ENCODE data around the gene UBXN10.
"Not testable (repeated sequence)": the region's sequence is repeated elsewhere in the genome, so short reads cannot be mapped to it uniquely, and the experiment has no call there.

The UBXN10 gene

DNA sequence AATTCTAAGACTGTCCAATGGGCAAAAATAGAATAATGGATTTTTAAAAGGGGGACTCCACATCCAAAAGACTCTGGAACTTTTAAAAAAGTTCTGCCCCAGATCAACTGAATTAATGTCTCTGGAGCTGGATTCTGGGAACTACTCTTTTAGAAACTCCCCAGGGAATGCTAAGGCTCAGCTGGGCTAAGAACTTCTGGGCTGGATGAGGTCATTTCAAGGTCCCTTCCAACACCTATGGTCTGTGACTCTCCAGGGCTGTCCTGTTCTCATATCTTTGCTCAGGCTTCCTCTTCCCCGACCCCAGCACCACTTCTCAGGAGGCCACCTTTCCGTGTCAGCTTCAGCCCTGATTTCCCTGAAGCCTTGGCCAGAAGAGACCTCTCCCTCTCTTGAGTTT lies 13.9 kb downstream of the UBXN10 start:
- H3K36me3 Mint-ChIP-seq, result no peaks in the 10 kb centered on the region
- peaks cover 2% of the 10 kb centered on the region for H3K27me3 Mint-ChIP-seq
- H3K4me1 Mint-ChIP-seq, result peaks cover 3% of the 10 kb centered on the region
- no peaks in the 10 kb centered on the region for H3K9me3 Mint-ChIP-seq
- no peak overlapping the region for H3K27ac Mint-ChIP-seq
- no peak overlapping the region for H3K4me3 Mint-ChIP-seq

DNA sequence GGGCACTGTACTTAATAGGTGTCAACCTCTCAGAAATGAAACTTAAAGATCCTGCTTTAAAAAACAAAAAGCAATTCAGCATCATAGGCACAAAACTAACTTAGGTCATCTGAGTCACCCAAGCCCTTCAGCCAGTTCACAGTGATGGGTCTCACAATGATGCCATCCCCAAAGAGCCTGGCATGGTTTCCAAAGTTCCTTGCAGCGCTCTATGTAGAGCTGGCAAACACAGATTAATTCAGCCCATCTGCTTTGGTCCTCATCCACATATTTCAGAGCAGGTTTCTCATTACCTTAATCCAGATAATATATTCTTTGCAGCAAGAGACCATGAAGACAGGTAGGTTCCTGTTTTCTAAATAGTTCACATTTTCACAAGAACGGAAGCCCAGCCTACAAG lies 15.1 kb downstream of the UBXN10 start:
- Mint-ChIP-seq H3K27ac (no peak overlapping the region), H3K27me3 (no peaks in the 10 kb centered on the region), H3K4me3 (no peak overlapping the region), H3K4me1 (no peaks in the 10 kb centered on the region), H3K36me3 (no peaks in the 10 kb centered on the region), H3K9me3 (no peaks in the 10 kb centered on the region)

- Mint-ChIP-seq H3K4me1 (no peaks in the 10 kb centered on the region), H3K4me3 (no peak overlapping the region), H3K36me3 (no peaks in the 10 kb centered on the region), H3K9me3 (no peaks in the 10 kb centered on the region), H3K27me3 (no peaks in the 10 kb centered on the region), H3K27ac (no peak overlapping the region)
Observed at GRCh38 chr1:20202166-20202565, 16.3 kb downstream of the UBXN10 start.

- Mint-ChIP-seq H3K4me3 (no peak overlapping the region), H3K27me3 (peaks cover 5% of the 10 kb centered on the region), H3K4me1 (peaks cover 2% of the 10 kb centered on the region), H3K9me3 (no peaks in the 10 kb centered on the region), H3K27ac (no peak overlapping the region), H3K36me3 (no peaks in the 10 kb centered on the region)
Observed at GRCh38 chr1:20207546-20207945, 21.6 kb downstream of the UBXN10 start.

GRCh38 chr1:20209471-20209870 lies 23.6 kb downstream of the UBXN10 start:
- H3K4me1 Mint-ChIP-seq, result peaks cover 8% of the 10 kb centered on the region
- peaks cover 9% of the 10 kb centered on the region for H3K27me3 Mint-ChIP-seq
- H3K36me3 Mint-ChIP-seq, result no peaks in the 10 kb centered on the region

GRCh38 chr1:20210736-20211460 lies 25.0 kb downstream of the UBXN10 start:
- H3K36me3 Mint-ChIP-seq, result no peaks in the 10 kb centered on the region
- no peak overlapping the region for H3K4me3 Mint-ChIP-seq
- H3K27me3 Mint-ChIP-seq, result peaks cover 12% of the 10 kb centered on the region
- no peak overlapping the region for H3K27ac Mint-ChIP-seq
- H3K4me1 Mint-ChIP-seq, result peaks cover 8% of the 10 kb centered on the region
- no peaks in the 10 kb centered on the region for H3K9me3 Mint-ChIP-seq

More at GRCh38 chr1:20209471-20209870, 23.6 kb downstream of the UBXN10 start:
- no peak overlapping the region for H3K4me3 Mint-ChIP-seq
- no peak overlapping the region for H3K27ac Mint-ChIP-seq
- H3K9me3 Mint-ChIP-seq, result no peaks in the 10 kb centered on the region

DNA sequence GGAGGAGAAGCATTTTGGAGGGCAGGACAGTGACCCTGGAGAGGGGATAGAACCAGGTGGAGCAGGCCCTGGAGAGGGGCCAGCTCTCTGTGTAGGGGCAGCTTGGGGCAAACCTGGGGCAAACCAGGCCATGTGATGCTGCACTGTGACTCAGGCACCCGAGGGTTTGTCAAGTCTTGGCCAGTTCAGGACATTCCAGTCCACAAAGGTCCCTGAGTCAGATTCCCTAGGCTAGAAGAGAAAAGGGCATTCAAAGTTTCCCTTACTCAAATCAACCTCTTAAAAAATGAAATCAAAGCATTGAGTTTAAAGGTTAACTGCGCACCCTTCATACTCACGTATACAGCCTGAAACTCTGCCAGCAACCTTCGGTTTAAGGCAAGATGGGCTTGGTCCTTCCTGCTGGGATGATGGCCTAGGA lies 25.6 kb downstream of the UBXN10 start:
- Mint-ChIP-seq H3K27ac (no peak overlapping the region), H3K27me3 (peaks cover 13% of the 10 kb centered on the region), H3K36me3 (no peaks in the 10 kb centered on the region), H3K9me3 (no peaks in the 10 kb centered on the region), H3K4me1 (peaks cover 8% of the 10 kb centered on the region), H3K4me3 (no peak overlapping the region)

DNA sequence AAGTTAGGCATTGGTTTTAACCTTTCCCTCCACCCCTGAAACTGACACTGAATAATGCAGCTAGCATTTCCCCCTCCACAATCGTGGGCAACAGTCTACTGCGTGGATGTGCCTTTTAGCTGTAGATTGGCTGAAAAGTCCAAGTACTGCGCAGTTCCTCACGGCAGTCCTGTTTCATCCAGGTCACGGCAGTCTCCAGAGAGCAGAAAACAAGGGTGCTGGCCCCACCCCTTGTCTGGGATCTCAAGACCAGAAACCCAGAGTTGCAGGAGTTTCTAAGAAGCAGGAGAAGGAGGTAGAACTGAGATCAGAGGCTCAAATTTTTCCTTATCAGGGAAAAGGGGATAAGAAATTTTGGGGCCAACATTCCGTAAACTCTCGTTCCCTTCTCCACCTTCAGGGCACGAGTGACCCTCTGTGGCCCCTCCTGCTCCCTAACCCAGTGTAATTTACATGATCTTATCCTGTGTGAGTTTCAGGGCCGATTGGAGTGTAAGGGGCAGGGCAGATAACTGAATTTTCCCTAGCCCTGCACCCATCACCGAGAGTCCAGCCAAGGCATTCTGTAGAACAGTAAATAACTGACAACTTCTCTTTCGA lies 26.3 kb downstream of the UBXN10 start:
- H3K9me3 Mint-ChIP-seq, result no peaks in the 10 kb centered on the region
- peaks cover 8% of the 10 kb centered on the region for H3K4me1 Mint-ChIP-seq
- no peaks in the 10 kb centered on the region for H3K36me3 Mint-ChIP-seq
- H3K27ac Mint-ChIP-seq, result no peak overlapping the region
- H3K4me3 Mint-ChIP-seq, result no peak overlapping the region
- peaks cover 14% of the 10 kb centered on the region for H3K27me3 Mint-ChIP-seq

DNA sequence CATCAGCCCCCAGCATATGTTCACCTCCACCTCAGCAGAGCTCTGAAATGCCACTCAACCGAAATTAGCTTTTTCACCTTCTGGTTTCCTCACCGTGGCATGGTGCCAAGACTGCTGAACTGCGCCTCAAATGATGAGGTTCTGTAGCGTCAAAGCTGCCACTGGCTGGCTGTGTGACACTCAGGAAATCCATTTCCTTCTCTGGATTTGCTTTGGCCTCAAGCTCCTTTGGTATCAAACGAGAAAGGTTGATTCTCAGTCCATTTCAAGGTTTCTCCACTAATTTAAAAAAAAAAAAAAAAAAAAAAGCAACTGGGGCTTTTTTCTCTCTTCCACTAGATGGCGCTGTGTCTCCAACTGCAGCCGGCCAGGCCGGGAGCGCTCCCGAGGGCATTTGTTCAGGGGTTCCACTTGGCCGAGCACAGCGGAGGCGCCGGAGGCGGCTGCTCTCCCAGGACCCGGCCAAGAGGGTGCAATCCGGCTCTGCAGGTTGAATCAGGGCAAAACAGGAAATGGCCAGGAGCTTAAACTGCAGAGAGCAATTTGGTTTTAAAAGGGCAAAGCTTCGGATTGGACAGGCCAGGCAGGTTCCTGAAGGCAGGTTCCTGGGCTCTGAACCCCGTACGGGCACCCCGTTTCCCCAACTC lies 26.9 kb downstream of the UBXN10 start:
- no peaks in the 10 kb centered on the region for H3K36me3 Mint-ChIP-seq
- H3K9me3 Mint-ChIP-seq, result no peaks in the 10 kb centered on the region
- H3K4me1 Mint-ChIP-seq, result peaks cover 8% of the 10 kb centered on the region
- H3K27me3 Mint-ChIP-seq, result peaks cover 17% of the 10 kb centered on the region
- H3K27ac Mint-ChIP-seq, result no peak overlapping the region
- peak overlapping the region; percentile 41 for H3K4me3 Mint-ChIP-seq

- Mint-ChIP-seq H3K4me1 (peaks cover 8% of the 10 kb centered on the region), H3K9me3 (no peaks in the 10 kb centered on the region), H3K36me3 (no peaks in the 10 kb centered on the region), H3K27ac (no peak overlapping the region), H3K4me3 (no peak overlapping the region), H3K27me3 (peaks cover 18% of the 10 kb centered on the region)
Observed at GRCh38 chr1:20215716-20216115, 29.8 kb downstream of the UBXN10 start.

- Mint-ChIP-seq H3K9me3 (no peaks in the 10 kb centered on the region), H3K27me3 (peaks cover 16% of the 10 kb centered on the region), H3K27ac (no peak overlapping the region), H3K4me3 (no peak overlapping the region), H3K4me1 (peaks cover 8% of the 10 kb centered on the region), H3K36me3 (no peaks in the 10 kb centered on the region)
Observed at GRCh38 chr1:20216574-20216973, 30.7 kb downstream of the UBXN10 start.

- H3K27me3 Mint-ChIP-seq, result peaks cover 19% of the 10 kb centered on the region
- not testable (repeated sequence) for H3K4me1 Mint-ChIP-seq, H3K36me3 Mint-ChIP-seq, H3K4me3 Mint-ChIP-seq, H3K27ac Mint-ChIP-seq, H3K9me3 Mint-ChIP-seq
Observed at GRCh38 chr1:20219053-20219452, 33.2 kb downstream of the UBXN10 start.

DNA sequence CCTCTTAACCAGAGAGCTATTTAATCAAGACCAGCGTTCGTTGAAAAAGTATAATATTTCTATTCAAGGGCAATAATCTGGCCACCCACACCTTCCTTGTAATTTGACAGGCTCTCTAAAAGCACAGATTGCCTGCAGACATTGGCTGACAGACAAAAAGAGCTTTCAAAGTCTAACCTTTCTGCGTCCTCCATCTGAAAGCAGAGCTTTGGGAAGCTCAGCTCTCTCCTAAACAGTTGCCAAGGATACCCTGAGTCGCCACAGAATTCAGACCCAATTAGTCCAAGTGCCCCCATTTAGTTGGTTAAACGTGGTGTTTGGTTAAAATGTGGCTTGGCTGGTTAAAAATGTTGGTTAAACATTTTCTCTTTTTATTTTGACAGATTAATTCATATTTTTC lies 34.1 kb downstream of the UBXN10 start:
- H3K4me3 Mint-ChIP-seq, result no peak overlapping the region
- H3K27me3 Mint-ChIP-seq, result peaks cover 18% of the 10 kb centered on the region

DNA sequence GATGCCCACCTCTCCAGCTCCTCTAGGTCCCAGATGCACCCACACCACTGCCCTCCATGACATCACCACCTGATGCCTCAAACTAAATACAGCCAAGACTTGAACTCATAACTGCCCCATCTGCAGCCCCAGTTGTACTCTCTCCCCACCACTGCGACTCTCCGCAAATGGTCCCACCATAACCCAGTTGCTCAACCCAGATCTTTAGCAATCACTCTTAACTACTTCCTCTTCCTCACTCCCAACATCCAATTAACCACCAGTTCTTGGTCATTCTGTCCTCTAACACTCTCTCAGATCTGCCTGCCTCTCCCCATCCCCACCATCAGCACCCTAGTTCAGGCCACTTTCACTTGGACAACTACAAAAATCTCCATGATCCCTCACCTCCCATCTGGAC lies 37.2 kb downstream of the UBXN10 start:
- H3K27ac Mint-ChIP-seq, result no peak overlapping the region
- H3K4me1 Mint-ChIP-seq, result no peaks in the 10 kb centered on the region
- no peaks in the 10 kb centered on the region for H3K9me3 Mint-ChIP-seq
- H3K36me3 Mint-ChIP-seq, result no peaks in the 10 kb centered on the region
- peaks cover 18% of the 10 kb centered on the region for H3K27me3 Mint-ChIP-seq
- no peak overlapping the region for H3K4me3 Mint-ChIP-seq

More for the DNA sequence above, 34.1 kb downstream of the UBXN10 start:
- H3K27ac Mint-ChIP-seq, result no peak overlapping the region
- no peaks in the 10 kb centered on the region for H3K9me3 Mint-ChIP-seq
- no peaks in the 10 kb centered on the region for H3K4me1 Mint-ChIP-seq
- H3K36me3 Mint-ChIP-seq, result no peaks in the 10 kb centered on the region

DNA sequence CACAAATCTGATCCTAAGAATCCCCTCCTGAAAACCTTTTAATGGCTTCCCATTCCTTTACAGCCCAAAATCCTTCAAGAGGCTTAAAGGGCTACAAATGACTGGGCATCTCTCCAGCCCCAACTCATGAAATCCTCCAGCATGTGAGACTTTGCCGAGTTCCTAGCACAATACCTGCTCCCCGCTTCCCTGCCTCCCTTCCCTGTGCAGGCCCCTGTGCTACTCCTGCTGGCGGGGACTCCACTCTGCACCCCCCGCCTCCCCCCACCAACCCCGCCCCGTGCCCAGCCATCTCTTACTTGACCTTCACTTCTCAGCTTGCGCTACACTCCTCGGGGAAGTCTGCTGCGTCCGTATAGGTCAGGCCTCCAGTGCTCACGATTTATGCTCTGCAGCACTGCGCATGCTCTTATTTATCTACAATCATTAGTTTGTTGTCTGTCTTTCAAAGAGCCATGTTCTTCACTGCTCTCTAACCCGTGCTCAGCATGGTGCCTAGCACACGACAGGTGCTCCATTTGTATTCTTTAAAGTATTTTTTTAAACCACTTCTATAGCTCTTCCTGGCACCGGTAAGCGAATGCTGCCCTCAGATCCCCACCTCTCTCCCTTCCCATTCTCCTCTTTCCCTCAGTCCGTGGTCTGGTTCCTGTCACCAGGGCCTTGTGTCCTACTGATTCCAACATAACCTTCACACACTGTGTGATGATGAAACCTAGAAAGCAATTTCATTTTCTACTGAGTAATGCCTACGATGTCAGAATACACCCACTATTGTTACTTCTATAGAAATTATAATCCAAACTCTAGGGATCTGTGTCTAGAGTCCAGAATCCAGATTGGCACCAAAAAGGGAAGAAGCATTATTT lies 37.9 kb downstream of the UBXN10 start:
- H3K4me3 Mint-ChIP-seq, result no peak overlapping the region
- H3K9me3 Mint-ChIP-seq, result no peaks in the 10 kb centered on the region
- no peak overlapping the region for H3K27ac Mint-ChIP-seq
- H3K4me1 Mint-ChIP-seq, result no peaks in the 10 kb centered on the region
- H3K27me3 Mint-ChIP-seq, result peaks cover 20% of the 10 kb centered on the region
- no peaks in the 10 kb centered on the region for H3K36me3 Mint-ChIP-seq
